Measurements from ENCODE around the gene COL20A1. TPM values are rescaled to one million over a fixed set of nuclear protein-coding genes. Genes with fewer than 3 reads are reported as not detected.
A peak's percentile ranks its signal among the peaks of the same experiment; 100 is the strongest.

The COL20A1 gene
- total and polyA plus RNA-seq, 2 of the 13 experiments (the other 11 are each of a cell fraction or from before 2014, with no cell fraction given) = not detected

GRCh38 chr20:63366390-63367365 is 73.7 kb downstream of the COL20A1 start (continued):
- TF ChIP-seq ZFP36L1 (CRISPR knock-in tag; IDR thresholded peaks at IDR 0.05) (no peak), ZNF75D (CRISPR knock-in tag; IDR thresholded peaks at IDR 0.05; ENCODE audit: borderline replicate concordance) (no peak), TBL1XR1 (IDR thresholded peaks at IDR 0.05; ENCODE audit: borderline replicate concordance, low read length, partially characterized antibody) (no peak), ZNF574 (CRISPR knock-in tag; IDR thresholded peaks at IDR 0.05) (no peak), ZNF143 (CRISPR knock-in tag; IDR thresholded peaks at IDR 0.05) (no peak), NRL (CRISPR knock-in tag; IDR thresholded peaks at IDR 0.05; ENCODE audit: borderline replicate concordance) (0 out of 2 replicates have a peak, but pooled peaks have one; percentile 28), ZMYM4 (CRISPR knock-in tag; IDR thresholded peaks at IDR 0.05) (no peak), ZNF687 (CRISPR knock-in tag; IDR thresholded peaks at IDR 0.05) (no peak; the same call in 1 of the 2 replicates), DMTF1 (CRISPR knock-in tag; IDR thresholded peaks at IDR 0.05) (no peak), CREB1 (IDR thresholded peaks at IDR 0.05) (no peak), CREB1 (CRISPR knock-in tag; IDR thresholded peaks at IDR 0.05) (no peak), CHCHD3 (CRISPR knock-in tag; IDR thresholded peaks at IDR 0.05) (no peak), ZFP62 (CRISPR knock-in tag; IDR thresholded peaks at IDR 0.05) (no peak)
- TF ChIP-seq, protein P1, sequence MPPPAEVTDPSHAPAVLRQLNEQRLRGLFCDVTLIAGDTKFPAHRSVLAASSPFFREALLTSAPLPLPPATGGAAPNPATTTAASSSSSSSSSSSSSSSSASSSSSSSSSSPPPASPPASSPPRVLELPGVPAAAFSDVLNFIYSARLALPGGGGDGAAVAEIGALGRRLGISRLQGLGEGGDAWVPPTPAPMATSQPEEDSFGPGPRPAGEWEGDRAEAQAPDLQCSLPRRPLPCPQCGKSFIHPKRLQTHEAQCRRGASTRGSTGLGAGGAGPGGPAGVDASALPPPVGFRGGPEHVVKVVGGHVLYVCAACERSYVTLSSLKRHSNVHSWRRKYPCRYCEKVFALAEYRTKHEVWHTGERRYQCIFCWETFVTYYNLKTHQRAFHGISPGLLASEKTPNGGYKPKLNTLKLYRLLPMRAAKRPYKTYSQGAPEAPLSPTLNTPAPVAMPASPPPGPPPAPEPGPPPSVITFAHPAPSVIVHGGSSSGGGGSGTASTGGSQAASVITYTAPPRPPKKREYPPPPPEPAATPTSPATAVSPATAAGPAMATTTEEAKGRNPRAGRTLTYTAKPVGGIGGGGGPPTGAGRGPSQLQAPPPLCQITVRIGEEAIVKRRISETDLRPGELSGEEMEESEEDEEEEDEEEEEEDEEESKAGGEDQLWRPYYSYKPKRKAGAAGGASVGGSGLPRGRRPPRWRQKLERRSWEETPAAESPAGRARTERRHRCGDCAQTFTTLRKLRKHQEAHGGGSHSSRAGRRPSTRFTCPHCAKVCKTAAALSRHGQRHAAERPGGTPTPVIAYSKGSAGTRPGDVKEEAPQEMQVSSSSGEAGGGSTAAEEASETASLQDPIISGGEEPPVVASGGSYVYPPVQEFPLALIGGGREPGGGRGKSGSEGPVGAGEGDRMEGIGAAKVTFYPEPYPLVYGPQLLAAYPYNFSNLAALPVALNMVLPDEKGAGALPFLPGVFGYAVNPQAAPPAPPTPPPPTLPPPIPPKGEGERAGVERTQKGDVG (CRISPR knock-in tag; IDR thresholded peaks at IDR 0.05; ENCODE audit: borderline replicate concordance) = no peak
